NCI-H2029 treated with DMSO at 0.1 percent for 48 hours (cell line): ENCODE data around the gene THAP12.

Experiments
- DNase-seq: peaks from one replicate; lab custom pipeline; 2025; lab: John Stamatoyannopoulos, UW

The THAP12 gene

DNA sequence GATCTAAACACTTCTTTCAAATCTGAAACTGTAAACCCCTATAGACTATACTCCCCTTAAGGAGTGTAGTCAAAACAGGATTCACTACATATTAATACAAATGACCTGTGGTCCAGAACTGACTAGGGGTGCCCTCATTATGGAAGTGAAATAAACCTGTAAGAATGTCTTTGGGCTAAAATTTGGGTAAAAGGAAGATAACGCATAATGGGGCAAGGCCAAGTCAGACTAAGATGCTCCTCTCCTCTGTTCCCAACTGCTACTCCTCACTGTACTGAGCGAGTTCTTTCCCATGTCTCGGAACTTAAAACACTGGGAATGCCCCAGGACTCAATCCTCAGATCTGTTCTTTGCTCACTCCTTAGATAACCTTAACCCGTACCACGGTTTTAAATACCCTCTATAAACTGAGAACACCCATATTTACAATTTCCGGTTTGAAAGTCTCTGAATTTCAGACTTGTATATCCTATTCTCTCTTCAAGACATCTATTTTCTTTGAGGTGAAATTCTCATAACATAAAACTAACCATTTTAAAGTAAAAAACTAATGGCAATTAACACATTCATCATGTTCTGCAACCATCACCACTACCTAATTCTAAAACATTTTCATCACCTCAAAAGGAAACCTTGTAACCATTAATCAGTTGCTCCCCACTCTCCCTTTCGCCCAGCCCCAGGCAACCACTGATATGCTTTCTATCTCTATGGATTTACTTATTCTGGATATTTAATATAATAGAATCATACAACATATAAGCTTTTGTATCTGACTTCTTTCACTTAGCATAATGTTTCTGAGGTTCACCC is 4.0 kb downstream of the THAP12 start:
- DNase-seq, result no peak

DNA sequence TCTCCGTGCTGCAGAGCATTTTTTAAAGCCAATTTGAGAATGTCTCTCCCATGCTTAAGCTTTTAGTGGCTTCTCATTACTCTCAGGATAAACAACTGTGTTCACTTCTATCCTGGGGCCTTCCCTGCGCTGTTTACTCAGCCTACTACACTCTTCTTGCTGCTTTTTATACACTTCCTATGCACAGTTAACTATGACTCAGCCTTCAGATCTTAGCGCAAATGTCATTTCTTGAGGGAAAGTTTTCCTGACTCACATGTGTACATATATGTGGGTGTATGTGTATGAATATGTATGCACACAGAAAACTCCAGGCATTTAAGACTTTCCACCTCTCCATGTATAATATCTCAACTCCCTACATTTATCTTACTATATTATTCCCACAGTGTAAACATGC is 9.8 kb downstream of the THAP12 start:
- DNase-seq, result peak; percentile 25

DNA sequence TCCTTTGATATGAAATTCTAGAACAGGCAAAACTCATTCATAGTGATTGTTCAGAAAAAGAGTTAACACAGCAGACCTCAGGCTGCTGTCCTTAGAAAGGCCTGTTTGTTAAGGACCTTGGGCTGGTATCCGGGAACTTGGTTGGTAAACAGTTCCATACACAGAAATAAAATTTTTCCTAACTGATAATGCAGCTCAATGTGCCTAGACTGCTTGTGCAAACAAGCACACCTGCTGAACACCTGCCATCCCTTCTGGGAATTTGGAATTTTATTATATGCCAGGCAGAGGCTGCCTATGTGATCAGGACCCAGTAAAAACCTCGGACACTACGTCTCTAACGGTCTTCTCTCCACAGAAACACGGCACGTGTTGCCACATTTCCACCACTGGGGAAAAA is 11.5 kb downstream of the THAP12 start:
- peak; percentile 46 for DNase-seq

DNA sequence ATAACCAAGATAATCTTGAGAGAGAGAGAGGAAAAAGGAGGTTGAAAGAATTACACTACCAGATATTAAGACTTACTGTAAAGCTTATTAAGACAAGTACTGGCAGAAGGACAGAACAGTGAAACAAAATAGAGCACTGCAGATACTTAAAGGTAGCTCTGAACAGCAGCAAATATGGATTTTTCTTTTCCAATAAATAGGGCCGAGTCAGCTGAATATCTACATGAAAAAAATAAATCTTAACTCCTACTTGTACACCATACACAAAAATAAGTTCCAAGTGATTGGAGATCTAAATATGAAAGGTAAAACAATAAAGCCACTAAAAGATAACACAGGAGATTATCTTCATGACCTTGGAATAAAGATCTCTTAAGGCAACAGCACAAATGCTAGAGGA is 12.4 kb downstream of the THAP12 start:
- DNase-seq, result no peak

DNA sequence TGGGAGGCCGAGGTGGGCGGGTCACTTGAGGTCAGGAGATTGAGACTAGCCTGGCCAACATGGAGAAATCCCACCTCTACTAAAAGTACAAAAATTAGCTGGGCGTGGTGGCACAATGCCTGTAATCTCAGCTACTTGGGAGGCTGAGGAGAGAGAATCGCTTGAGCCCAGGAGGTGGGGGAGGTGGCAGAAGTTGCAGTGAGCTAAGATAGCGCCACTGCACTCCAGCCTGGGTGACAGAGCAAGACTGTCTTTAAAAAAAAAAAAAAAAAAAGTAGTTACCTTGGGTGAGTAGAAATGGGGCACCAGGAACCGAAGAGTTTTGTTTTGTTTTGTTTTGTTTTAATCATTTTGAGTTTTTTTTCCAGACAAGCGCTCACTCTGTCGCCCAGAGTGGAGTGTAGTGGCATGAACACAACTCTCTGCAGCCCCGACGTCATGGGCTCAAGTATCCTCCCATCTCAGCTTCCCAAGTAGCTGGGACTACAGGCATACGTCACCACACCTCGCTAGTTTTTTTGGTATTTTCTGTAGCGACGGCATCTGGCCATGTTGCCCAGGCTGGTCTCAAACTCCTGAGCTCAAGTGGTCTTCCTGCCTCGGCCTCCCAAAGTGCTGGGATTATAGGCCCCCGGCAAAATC is 15.8 kb downstream of the THAP12 start:
- no peak for DNase-seq

DNA sequence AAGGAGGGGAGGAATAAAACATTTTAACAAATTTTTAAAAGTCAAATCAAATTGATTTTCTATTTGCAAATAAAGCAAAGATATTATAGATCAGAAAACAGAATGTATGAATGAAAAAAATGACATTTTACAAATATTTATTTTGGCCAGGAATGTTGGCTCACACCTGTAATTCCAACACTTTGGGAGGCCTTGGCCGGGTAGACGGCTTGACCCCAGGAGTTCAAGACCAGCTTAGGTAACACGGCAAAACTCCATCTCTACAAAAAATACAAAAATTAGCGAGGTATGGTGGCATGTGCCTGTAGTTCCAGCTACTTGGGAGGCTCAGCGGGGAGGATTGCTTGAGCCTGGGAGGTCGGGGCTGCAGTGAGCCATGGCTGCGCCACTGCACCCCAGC is 18.2 kb downstream of the THAP12 start:
- DNase-seq, result no peak

DNA sequence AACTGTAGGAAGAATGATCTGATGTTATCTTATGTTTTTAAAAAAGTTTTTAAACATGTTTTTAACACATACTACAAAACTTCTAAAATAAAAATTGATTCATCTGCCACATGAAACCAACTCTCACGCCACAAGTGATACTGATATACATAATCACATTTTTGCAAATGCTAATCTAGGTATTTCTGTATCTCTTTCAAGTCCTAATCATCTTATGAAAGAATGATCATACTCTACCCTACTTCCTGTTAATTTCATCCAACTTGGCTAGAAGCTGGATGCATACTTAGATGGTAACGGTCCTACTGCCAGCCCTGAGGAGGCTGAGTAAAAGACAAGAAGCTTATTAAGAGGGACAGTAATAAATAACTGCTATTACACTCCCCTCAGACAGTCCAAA is 19.2 kb downstream of the THAP12 start:
- no peak for DNase-seq

DNA sequence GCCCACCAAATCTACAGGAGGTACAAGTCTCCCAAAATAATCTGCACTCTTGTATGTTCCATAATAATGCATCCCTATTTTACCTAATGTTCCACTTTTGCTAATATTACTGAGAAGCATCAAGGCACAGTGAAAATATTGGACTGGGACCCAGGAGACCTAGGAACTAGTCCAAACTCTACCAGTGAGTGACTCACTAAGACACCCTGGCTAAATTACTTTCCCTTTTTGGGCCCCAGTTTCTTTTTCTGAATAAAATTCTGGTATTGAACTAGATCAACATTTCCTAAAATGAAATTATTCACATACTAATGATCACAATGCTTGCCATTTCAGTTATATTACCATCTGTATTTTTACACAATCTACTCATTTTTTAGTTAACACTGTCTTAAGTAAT is 19.6 kb downstream of the THAP12 start:
- DNase-seq, result no peak

DNA sequence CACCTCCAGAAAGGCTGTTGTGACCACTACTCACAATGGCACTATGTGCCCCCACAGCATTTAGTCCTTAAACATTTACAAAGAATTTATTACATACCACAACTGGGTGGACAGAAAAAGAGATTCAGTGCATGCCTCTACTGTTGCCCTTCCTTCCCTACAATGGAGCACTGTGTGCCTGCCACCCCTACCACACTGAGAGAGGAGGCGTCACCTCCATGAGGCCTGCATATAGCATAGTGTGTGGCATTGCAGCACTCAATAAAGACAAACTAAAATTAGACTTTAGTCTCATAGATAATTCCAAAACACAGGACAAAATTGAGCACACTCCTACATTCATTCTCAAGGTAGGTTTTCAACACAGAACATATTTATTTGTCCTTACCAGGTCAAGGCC is 25.8 kb downstream of the THAP12 start:
- no peak for DNase-seq

DNA sequence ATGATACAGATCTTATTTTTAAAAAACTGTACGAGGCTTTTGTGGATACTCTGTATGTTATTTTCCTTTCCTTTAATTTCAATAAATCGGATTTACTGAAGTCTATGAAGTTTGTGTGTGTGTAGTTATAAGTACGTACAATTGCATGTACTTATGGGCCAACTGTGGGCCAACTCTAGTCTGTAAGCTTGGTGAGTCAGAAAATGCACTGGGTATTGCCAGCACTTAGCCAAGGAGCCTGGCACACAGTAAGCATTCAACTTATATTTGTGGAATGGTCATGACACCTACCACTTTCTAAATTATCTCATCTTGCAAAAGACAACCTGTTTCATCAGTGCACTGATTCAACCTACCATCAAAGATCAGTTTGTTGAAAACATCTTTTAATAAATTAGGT is 32.6 kb downstream of the THAP12 start:
- no peak for DNase-seq

DNA sequence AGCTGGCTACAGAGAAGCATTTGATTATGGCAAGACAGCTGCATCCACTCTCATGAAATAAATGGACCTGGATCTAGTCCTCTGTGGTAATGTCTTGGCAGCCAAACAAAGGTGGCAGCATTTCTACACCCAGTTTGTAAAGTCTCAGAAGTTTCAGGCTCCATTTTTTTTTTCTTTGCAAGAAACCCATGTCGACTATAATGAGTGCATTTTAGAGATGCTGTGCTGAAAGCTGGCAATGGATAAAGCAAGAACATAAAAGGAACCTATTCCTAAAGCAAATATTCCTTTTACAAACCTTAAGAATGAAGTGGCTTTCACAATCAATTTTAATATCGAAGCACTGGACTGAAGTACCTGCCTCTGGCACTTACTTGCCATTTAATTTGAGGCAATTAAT is 33.5 kb downstream of the THAP12 start:
- no peak for DNase-seq

DNA sequence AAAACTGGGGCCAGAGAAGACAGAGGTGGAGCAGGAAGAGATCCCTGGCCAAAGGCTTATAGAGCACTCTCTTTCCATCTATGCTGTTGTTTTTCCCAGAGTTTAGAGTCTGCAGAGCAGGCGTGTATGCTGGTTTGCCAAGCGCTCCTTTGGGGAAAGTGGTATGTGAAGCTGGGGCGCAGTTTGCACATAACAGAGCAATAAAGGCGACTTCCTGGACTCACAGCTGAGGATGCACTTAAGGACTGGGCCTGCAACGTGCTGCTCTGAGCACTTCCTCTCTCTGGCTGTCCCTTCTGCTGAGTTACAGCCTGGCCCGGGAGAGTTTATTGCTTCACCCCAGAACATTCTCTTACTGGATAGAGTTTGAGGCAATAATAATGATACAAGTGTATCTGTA is 41.7 kb downstream of the THAP12 start:
- DNase-seq, result no peak

DNA sequence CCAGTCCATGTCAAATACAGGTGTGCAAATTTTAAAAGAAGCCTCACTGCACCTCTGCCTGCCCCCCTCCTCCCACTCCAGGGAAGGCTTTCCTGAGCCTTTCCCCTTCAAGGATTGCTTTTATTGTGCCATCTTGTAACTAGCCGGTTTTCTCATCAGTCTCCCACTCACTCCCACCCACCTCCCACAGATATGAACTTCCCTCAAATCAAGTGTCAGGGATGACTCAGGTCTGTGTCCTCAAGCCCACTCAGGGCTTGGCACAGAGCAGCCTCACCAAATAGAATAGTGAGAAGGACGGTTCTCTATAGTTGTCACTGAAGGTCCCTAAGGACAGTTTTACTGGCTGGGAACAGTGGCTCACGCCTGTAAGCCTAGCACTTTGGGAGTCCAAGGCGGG is 43.0 kb downstream of the THAP12 start:
- no peak for DNase-seq

DNA sequence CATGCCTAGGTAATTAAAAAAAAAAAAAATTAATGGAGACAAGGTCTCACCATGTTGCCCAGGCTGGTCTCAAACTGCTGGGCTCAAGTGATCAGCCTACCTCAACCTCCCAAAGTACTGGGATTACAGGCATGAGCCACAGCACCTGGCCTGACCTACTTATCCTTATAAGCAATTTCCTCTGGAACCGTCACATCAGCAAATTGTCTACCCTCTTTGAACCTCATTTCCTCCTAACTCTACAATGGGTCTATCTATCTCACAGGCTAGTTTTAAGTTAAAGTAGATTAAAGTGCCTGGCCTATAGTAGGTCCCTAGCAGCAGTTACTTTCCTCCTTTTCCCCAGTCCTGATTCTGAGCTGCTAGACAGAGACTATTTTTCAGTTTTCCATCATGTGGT is 43.5 kb downstream of the THAP12 start:
- no peak for DNase-seq

DNA sequence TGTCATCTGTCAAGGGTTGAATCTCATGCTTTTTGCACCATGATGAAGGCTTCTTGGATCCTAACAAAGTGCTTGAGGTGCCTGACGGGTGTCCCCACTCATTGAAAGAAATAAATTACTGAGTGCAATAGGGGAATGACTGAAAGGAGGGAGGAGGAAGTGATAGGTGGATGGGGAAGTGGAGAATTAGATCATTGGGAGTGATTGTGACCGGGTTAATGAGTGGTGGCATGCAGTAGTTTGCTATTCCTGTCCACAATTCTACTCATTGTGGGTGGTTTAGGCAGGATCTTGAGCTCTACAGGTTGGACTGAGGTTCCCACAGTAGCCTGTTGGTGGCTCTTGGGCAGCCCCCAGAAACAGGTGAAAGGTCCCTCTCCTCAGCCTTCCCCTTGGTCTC is 44.3 kb downstream of the THAP12 start:
- no peak for DNase-seq

DNA sequence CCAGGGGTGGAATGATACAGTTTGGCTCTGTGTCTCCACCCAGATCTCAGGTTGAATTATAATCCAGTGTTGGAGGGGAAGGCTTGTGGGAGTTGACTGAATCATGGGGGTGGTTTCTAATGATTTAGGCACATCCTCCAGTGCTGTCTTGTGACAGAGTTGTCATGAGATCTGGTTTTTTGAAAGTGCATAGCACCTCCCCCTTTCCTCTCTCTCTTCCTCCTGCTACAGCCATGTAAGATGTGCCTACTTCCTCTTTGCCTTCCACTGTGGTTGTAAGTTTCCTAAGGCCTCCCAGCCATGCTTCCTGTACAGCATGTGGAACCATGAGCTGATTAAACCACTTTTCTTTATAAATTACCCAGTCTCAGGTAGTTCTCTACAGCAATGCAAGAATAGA is 45.1 kb downstream of the THAP12 start:
- no peak for DNase-seq

DNA sequence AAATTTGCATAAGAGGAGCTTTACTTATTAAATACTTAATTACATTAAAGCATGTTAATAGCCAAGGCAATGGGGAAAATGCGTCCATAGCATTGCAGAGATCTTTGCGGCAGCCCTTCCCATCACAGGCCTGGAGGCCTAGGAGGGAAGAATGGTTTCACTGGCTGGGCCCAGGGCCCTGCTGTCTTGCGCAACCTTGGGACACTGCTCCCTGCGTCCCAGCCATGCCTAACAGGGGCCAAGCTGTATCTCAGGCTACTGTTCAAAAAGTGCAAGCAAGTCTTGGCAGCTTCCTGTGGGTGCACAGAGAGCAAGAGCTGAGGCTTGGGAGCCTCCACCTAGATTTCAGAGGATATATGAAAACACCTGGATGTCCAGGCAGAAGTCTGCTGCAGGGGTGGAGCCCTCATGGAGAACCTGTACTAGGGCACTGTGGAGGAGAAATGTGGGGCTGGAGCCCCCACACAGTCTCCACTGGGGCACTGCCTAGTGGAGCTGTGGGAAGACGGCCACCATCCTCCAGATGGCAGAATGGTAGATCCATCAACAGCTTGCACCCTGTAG is 46.0 kb downstream of the THAP12 start:
- DNase-seq, result no peak

DNA sequence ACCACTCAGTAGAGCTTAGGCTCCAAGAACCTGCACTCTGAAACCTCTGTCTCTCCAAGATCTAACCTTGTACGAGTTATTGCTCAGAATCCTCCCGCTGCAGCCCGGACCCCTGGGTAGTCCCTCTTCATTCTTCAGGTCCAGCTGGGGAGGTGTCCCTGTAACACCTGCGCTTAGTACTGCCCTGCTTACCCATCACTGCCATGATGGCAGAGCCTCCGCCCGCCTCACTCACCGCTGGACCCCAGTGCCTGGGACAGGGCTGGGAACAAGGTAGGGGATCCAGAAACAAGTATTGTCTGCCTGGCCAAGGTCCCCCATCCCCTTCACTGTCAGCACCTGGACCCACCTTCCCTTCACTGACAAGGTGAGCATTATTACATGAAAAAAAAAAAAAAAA is 50.3 kb downstream of the THAP12 start:
- no peak for DNase-seq

DNA sequence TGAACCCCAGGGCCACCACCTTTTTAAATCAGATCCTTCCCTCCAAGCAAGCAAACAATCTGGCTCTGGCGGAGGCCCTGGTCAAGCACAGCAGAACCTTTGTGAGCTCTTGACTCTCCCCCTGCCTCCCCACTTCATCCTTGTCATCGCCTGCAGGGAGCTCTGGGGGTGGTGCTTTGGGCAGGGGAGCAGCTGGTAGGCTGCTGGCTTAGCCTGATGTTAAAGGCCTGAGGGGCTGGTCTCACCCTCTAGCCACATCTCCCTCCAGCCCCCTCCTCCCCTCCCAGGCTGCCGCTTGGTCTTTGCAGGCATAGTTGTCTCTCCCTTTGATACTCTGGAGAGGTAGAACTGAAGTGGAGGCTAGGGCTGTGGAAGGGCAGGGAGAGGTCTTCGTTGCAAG is 50.9 kb downstream of the THAP12 start:
- no peak for DNase-seq

DNA sequence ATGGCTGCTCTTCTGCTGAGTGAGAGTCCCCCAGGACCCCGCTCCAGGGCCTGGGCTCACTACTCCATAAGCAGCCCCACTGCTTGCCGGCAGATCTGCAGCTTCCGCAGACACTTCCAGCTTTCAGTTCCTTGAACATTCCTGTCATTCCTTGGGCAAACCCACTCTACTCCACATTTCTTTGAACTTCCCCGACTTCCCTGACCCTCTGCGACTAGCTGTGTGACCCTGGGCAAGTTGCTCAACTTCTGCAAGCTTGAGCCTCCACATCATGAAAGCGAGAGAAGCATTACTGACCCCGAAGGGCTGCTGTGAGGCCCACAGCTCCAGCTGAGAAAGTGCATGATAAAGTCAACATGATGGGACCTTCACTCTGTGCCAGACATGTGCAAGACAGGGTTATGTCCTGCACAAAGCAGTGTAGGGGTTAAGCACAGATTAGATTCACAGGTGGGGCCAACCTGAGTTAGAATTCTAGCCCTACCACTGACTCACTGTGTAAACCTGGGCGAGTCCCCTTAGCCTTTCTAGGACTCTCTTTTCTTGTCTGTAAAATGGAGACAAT is 51.8 kb downstream of the THAP12 start:
- no peak for DNase-seq

DNA sequence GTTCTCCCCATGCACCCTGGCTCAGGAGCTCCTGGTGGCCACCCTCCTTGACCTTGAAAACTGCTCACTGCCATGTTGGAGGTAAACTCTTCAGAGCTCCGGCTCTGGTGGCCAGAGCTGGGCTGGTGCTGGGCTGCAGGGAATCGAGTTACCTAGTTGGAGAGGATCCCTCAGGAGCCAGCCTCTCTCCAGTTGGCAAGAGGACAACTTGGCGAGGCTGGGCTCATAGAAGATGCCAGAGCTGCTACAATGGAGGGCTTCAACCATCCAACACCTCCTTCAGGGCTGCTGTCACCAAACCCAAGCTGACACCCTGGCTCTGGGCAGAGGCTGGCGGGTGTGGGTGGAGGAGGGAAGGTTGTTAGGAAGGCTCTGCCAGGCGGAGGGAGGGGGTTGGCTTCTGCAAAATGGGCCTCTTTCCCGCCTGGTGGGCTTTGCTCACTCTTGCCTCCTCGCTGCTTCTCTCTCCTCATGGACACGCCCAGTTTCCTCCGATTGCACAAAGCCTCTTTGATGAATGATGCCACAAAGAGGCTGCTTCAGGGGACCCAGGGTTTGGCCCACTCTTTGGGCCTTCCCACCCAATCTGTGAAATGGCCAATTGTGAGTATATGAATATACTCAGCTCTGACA is 53.1 kb downstream of the THAP12 start:
- DNase-seq, result peak; percentile 53

DNA sequence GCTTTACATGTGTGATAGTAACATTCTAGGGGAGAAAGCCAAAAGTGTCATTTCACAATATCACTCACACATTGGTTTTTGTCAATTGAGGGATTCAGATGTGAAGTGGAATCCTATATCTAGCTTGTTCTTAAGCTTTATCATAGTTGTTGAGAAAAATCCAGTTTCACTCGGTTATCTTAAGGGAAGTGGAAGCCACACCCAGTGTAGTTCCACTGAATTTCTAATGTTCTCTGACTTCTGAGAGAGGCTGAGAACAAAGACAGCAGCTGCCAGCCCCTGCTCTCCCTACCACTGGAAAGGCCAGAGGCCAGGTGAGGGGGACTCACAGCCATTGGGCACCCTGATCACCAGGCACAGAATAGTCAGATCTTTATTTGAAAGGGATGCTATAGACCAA is 53.7 kb downstream of the THAP12 start:
- DNase-seq, result no peak

DNA sequence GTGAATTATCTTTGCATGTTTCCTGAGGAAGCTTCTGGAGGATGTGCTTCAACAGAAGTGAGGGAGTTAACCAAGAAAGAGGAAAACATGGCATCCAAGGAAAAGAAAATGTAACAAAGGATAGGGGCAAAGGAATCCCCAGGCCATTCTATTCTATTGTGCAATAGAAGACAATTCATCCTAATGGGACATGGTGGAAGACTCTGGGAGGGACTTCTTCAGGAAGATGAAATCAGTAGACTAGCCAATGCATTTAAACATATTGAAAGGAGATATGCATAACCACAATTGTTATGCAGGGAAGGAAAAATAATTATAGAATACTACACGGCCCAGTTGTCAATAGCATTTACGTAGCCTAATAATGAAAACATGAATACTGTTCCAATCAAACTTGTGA is 55.7 kb downstream of the THAP12 start:
- DNase-seq, result no peak
